HG02678 (cell line): ENCODE measurements around the gene BLOC1S5.
"Not testable (repeated sequence)": the region's sequence is repeated elsewhere in the genome, so short reads cannot be mapped to it uniquely, and the experiment has no call there.

Experiments
- ATAC-seq: cut with Tn5 transposase; IDR thresholded peaks from one replicate; pipeline ENCODE4 v1.9.1; 2021; ENCODE audit warnings: mild to moderate bottlenecking, moderate library complexity; ENCODE audit not compliant: unreplicated experiment

The BLOC1S5 gene

GRCh38 chr6:8047541-8048292, 16.5 kb downstream of the BLOC1S5 start:
- ATAC-seq, result no peak

GRCh38 chr6:8045769-8046168, 18.4 kb downstream of the BLOC1S5 start:
- ATAC-seq, result not testable (repeated sequence)

GRCh38 chr6:8043221-8043620, 21.0 kb downstream of the BLOC1S5 start:
- ATAC-seq, result no peak

- ATAC-seq, result no peak
Measured at GRCh38 chr6:8041913-8042583, 22.1 kb downstream of the BLOC1S5 start.

GRCh38 chr6:8034107-8034506, 30.1 kb downstream of the BLOC1S5 start:
- ATAC-seq, result not testable (repeated sequence)

- ATAC-seq, result no peak
Measured at GRCh38 chr6:8030920-8031319, 33.3 kb downstream of the BLOC1S5 start.

- ATAC-seq, result no peak
Measured at GRCh38 chr6:8029243-8029870, 34.8 kb downstream of the BLOC1S5 start.

GRCh38 chr6:8027965-8028651, 36.1 kb downstream of the BLOC1S5 start:
- ATAC-seq, result no peak

- no peak for ATAC-seq
Measured at GRCh38 chr6:8026800-8027199, 37.4 kb downstream of the BLOC1S5 start.

GRCh38 chr6:8025191-8025590, 39.0 kb downstream of the BLOC1S5 start:
- no peak for ATAC-seq

- ATAC-seq, result no peak
Measured at GRCh38 chr6:8023638-8024037, 40.6 kb downstream of the BLOC1S5 start.

- ATAC-seq, result no peak
Measured at GRCh38 chr6:8020083-8020482, 44.1 kb downstream of the BLOC1S5 start.

- ATAC-seq, result peak; percentile 4
Measured at GRCh38 chr6:8017705-8018104, 46.5 kb downstream of the BLOC1S5 start.

GRCh38 chr6:8017276-8017701, 46.9 kb downstream of the BLOC1S5 start:
- ATAC-seq, result peak; percentile 85

- no peak for ATAC-seq
Measured at GRCh38 chr6:8014947-8015346, 49.2 kb downstream of the BLOC1S5 start.

GRCh38 chr6:8013763-8014162, 50.4 kb downstream of the BLOC1S5 start:
- no peak for ATAC-seq

- ATAC-seq, result no peak
Measured at GRCh38 chr6:8006208-8006607, 58.0 kb downstream of the BLOC1S5 start.

- ATAC-seq, result no peak
Measured at GRCh38 chr6:8005136-8005535, 59.1 kb downstream of the BLOC1S5 start.

GRCh38 chr6:8000636-8001035, 63.6 kb downstream of the BLOC1S5 start:
- no peak for ATAC-seq

- no peak for ATAC-seq
Measured at GRCh38 chr6:8000188-8000596, 64.0 kb downstream of the BLOC1S5 start.

GRCh38 chr6:7999201-7999600, 65.0 kb downstream of the BLOC1S5 start:
- no peak for ATAC-seq
